Motor neuron (in vitro differentiated cells): ENCODE data around the gene PPP1R3F. TPM values are rescaled to one million over a fixed set of nuclear protein-coding genes. Genes with fewer than 3 reads are reported as not detected.
"Not testable (repeated sequence)": the region's sequence is repeated elsewhere in the genome, so short reads cannot be mapped to it uniquely, and the experiment has no call there.

Experiments
- ATAC-seq, 8 experiments: fragments of 200-7000 bp; cut with Tn5 transposase; replicated peaks in 6 of 8; 2 replicates each; pipeline ENCODE4 v1.8.0; 2021; ENCODE audit warnings: mild to moderate bottlenecking in 8 of 8, moderate library complexity in 8 of 8
- H3K27ac ChIP-seq, 2 donors: fragments of 250-450 bp; sonication (Bioruptor Pico); 2 replicates each; pipeline ENCODE4 v1.9.0; 2021; ENCODE audit warnings: antibody characterized with exemption in 2 of 2, mild to moderate bottlenecking in 2 of 2, moderate library complexity in 1 of 2
- H3K4me1 ChIP-seq, 2 donors: fragments of 250-450 bp; sonication (Bioruptor Pico); replicated peaks in 1 of 2; 2 replicates each; pipeline ENCODE4 v1.6.1; 2021; ENCODE audit warnings: antibody characterized with exemption in 2 of 2, mild to moderate bottlenecking in 2 of 2, moderate library complexity in 1 of 2
- H3K4me3 ChIP-seq, 5 donors: fragments of 250-450 bp; sonication (Bioruptor Pico); 2 replicates each; pipeline ENCODE4 v1.9.0; 2021; ENCODE audit warnings: antibody characterized with exemption in 5 of 5, mild to moderate bottlenecking in 5 of 5, moderate library complexity in 4 of 5
- WGBS, 10 experiments: fragments of 450-650 bp; shearing (Covaris generic); methylation state at CpG; one replicate each; pipeline ENCODE4 v1.0.0; 2022; 5-methylcytosine and 5-hydroxymethylcytosine counted together
- in situ Hi-C, 9 experiments: fragments of 400-800 bp; cut with MboI; loops; one replicate each; pipeline ENCODE4 v1.15.0; 2021; ENCODE audit warnings: low sequenced_read_pairs in 9 of 9, low pct_unique_long_range_greater_than_20kb in 2 of 9; ENCODE audit not compliant: unreplicated experiment in 9 of 9
- total RNA-seq, 8 experiments: library from RNA; unstranded; fragments of 300-600 nt; gene quantifications; 2 replicates each; pipeline versions ENCODE4 v1.2.3 to v1.2.4, GENCODE V29; 2022

The PPP1R3F gene
- total RNA-seq, 8 experiments from 2014 or later = 3.8 to 16.1 (median 11.2) TPM

DNA sequence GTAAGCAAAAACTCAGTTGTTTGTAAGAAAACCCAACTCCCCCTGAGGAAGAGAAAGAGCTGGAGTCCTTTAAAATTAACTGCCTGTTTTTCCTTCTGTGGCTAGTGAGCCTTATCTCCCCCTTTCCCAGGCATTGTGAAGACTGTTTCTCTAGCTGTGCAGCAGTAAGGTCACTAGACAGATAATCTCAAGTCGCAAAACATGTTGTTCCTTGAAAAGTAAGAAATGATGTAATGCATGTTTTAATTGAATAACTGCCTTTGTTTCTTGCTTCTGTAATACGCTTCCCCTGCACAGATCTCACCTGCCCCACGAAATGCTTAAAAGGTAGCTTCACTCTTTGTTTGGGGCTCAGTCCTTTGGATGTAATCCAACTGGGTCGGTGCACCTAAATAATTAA is 46.5 kb downstream of the PPP1R3F start:
- no peak for ATAC-seq
- WGBS, 10 experiments = 0 to 93% (median 44%) methylated on average over 2 to 4 of the region's 4 CpGs; no CpG with 5 or more reads in 5 of the 10 experiments

DNA sequence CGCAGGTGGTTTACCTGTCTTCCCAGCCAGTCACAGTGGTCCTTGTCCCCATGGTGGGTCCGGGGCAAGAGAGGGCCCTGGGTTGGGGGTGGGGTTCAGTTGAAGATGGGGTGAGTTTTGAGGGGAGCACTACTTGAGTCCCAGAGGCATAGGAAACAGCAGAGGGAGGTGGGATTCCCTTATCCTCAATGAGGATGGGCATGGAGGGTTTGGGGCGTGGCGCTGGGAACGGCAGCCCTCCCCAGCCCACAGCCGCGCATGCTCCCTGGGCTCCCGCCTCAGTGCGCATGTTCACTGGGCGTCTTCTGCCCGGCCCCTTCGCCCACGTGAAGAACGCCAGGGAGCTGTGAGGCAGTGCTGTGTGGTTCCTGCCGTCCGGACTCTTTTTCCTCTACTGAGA is 52.1 kb downstream of the PPP1R3F start, which contains the start of gene GAGE12J:
GAGE12J (plus strand) TSS at position 301 of the 400 bp plus-strand sequence. CDS start 1,157 bp downstream, outside the sequence.
- no CpG with 5 or more reads among the region's 16 CpGs for WGBS, 10 experiments

More for the DNA sequence above, 46.5 kb downstream of the PPP1R3F start:
- Histone ChIP-seq H3K27ac (no peak overlapping the region), H3K4me1 (no peaks in the 10 kb centered on the region), H3K4me3 (no peak overlapping the region)
- in situ Hi-C loops = no loop called here

DNA sequence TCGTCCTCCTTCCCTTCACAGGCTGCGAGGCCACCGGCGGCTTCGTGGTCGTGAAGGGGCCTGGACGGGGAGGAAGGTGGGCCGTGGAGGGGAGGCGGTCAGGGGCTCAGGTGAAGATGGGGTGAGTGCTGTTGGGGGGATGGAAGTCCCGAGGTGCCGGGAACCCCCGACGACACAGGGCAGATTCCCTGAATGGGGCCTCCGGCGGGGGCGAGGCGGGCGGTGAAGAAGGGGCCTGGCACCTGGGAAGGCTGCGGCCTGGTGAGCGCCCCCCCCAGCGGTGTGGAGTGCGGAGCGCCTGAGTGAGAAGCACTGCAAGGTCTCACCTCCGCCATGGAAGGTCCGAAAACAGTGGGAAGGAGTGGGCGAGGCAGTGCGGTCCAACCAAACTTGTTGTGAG is 52.7 kb downstream of the PPP1R3F start:
- in situ Hi-C loops, H3K27ac ChIP-seq, ATAC-seq, H3K4me1 ChIP-seq, H3K4me3 ChIP-seq: not testable (repeated sequence)
- WGBS, 10 experiments = no CpG with 5 or more reads among the region's 27 CpGs

More for the DNA sequence above, 52.1 kb downstream of the PPP1R3F start, which contains the start of gene GAGE12J:
- H3K4me1 ChIP-seq, H3K4me3 ChIP-seq, ATAC-seq, H3K27ac ChIP-seq, in situ Hi-C loops: not testable (repeated sequence)

DNA sequence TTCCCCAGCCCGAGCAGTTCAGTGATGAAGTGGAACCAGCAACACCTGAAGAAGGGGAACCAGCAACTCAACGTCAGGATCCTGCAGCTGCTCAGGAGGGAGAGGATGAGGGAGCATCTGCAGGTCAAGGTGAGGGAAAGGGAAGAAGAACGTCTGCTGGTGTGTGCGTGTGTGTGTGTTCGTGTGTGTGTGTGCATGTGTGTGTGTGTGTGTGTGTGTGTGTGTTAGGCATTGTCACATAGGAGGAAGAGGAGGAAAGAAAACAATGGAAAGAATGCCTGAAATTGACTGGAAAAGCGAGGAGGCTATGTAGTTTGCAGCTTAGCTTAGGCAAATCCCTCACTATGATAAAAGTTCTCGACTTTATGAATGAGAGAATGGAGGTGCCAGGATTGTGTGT is 54.1 kb downstream of the PPP1R3F start:
- H3K4me3 ChIP-seq, H3K4me1 ChIP-seq, in situ Hi-C loops, H3K27ac ChIP-seq, ATAC-seq: not testable (repeated sequence)
- WGBS, 10 experiments = no CpG with 5 or more reads among the region's 7 CpGs

DNA sequence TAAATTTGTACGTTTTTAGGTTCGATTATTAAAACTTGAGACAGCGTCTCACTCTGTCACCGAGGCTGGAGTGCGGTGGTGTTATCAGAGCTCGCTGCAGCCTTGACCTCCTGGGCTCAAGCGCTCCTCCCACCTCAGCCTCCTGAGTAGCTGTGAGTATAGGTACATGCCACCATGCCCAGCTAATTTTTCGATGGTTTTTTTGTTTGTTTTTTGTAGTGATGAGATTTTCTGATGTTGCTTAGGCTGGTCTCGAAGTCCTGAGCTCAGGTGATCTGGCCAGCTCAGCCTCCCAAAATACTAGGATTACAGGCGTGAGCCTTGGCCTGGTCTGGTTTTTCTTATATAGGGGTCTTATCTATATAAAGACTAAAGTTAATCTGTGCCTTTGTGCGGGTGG is 60.8 kb downstream of the PPP1R3F start:
- H3K4me3 ChIP-seq, in situ Hi-C loops, H3K4me1 ChIP-seq, ATAC-seq, H3K27ac ChIP-seq: not testable (repeated sequence)
- WGBS, 10 experiments = 100% methylated on average over 1 of the region's 11 CpGs; no CpG with 5 or more reads in 9 of the 10 experiments

DNA sequence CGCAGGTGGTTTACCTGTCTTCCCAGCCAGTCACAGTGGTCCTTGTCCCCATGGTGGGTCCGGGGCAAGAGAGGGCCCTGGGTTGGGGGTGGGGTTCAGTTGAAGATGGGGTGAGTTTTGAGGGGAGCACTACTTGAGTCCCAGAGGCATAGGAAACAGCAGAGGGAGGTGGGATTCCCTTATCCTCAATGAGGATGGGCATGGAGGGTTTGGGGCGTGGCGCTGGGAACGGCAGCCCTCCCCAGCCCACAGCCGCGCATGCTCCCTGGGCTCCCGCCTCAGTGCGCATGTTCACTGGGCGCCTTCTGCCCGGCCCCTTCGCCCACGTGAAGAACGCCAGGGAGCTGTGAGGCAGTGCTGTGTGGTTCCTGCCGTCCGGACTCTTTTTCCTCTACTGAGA is 61.7 kb downstream of the PPP1R3F start, which contains the start of gene GAGE13:
GAGE13 (plus strand) TSS at position 301 of the 400 bp plus-strand sequence. CDS start 1,156 bp downstream, outside the sequence.
- WGBS, 10 experiments = no CpG with 5 or more reads among the region's 16 CpGs
- H3K27ac ChIP-seq, H3K4me3 ChIP-seq, ATAC-seq, H3K4me1 ChIP-seq, in situ Hi-C loops: not testable (repeated sequence)

DNA sequence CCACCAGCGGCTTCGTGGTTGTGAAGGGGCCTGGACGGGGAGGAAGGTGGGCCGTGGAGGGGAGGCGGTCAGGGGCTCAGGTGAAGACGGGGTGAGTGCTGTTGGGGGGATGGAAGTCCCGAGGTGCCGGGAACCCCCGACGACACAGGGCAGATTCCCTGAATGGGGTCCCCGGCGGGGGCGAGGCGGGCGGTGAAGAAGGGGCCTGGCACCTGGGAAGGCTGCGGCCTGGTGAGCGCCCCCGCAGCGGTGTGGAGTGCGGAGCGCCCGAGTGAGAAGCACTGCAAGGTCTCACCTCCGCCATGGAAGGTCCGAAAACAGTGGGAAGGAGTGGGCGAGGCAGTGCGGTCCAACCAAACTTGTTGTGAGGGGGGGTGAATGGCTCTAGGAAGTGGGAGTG is 62.2 kb downstream of the PPP1R3F start:
- H3K27ac ChIP-seq, H3K4me3 ChIP-seq, in situ Hi-C loops, ATAC-seq, H3K4me1 ChIP-seq: not testable (repeated sequence)
- no CpG with 5 or more reads among the region's 26 CpGs for WGBS, 10 experiments

Other genes starting within 250 kb of the PPP1R3F start
- 10 to 100 TPM in 7 of 8 experiments, 1 to 10 TPM in 1; 9.7 to 43.2 (median 24.4) TPM for gene TFE3, start 226.4 kb upstream of the PPP1R3F start, total RNA-seq
- 1 to 10 TPM in 7 of 8 experiments, under 1 TPM in 1; 0.15 to 5.7 (median 3.9) TPM for gene CCDC120, start 210.8 kb upstream of the PPP1R3F start, total RNA-seq
- 10 to 100 TPM in 7 of 8 experiments, 1 to 10 TPM in 1; 9.9 to 29.1 (median 14.2) TPM for gene PRAF2, start 195.8 kb upstream of the PPP1R3F start, total RNA-seq
- 10 to 100 TPM; 20.7 to 97.3 (median 44.5) TPM for gene WDR45, start 189.9 kb upstream of the PPP1R3F start, total RNA-seq
- 10 to 100 TPM; 16.3 to 29.8 (median 20.1) TPM for gene GPKOW, start 146.1 kb upstream of the PPP1R3F start, total RNA-seq
- 1 to 10 TPM in 6 of 8 experiments, under 1 TPM in 2; 0.57 to 2.7 (median 1.4) TPM for gene MAGIX, start 107.0 kb upstream of the PPP1R3F start, total RNA-seq
- 10 to 100 TPM in 3 of 8 experiments, 1 to 10 TPM in 5; 1.2 to 21.9 (median 6.0) TPM for gene PLP2, start 97.9 kb upstream of the PPP1R3F start, total RNA-seq
- gene PRICKLE3, start 83.4 kb upstream of the PPP1R3F start, total RNA-seq = 10 to 100 TPM in 2 of 8 experiments, 1 to 10 TPM in 2, under 1 TPM in 4; 0.33 to 11.8 (median 1.1) TPM
- gene SYP, start 69.6 kb upstream of the PPP1R3F start, total RNA-seq = 100 to 1,000 TPM in 1 of 8 experiments, 10 to 100 TPM in 4, 1 to 10 TPM in 2, under 1 TPM in 1; 0.92 to 144 (median 71.8) TPM
- gene CACNA1F, start 36.5 kb upstream of the PPP1R3F start, total RNA-seq = under 1 TPM in 2 of 8 experiments, not detected in 6; 0.28 to 0.41 TPM
- gene CCDC22, start 34.3 kb upstream of the PPP1R3F start, total RNA-seq = 10 to 100 TPM in 1 of 8 experiments, 1 to 10 TPM in 7; 7.2 to 10.6 (median 9.3) TPM
- gene FOXP3, start 5.1 kb upstream of the PPP1R3F start, total RNA-seq = under 1 TPM; 0.11 to 0.84 (median 0.26) TPM
- gene GAGE10, start 33.9 kb downstream of the PPP1R3F start, total RNA-seq = not detected
- not detected for gene GAGE12J, start 52.2 kb downstream of the PPP1R3F start, total RNA-seq
- gene GAGE13, start 61.8 kb downstream of the PPP1R3F start, total RNA-seq = not detected